ENCODE results near the gene SIL1.

- TF ChIP-seq MYC (IDR thresholded peaks at IDR 0.05; ENCODE audit: borderline replicate concordance, low read length) (no peak), ZFP36 (IDR thresholded peaks at IDR 0.05; ENCODE audit: borderline replicate concordance, partially characterized antibody) (no peak), RAD21 (conservative IDR thresholded peaks at IDR 0.05 in 1 of 2, IDR thresholded peaks at IDR 0.05 in 1 of 2) (no peak), HDAC2 (IDR thresholded peaks at IDR 0.05) (no peak), REST (IDR thresholded peaks at IDR 0.05) (no peak), JUN (IDR thresholded peaks at IDR 0.05) (no peak), POLR2A (IDR thresholded peaks at IDR 0.05; ENCODE audit: low read length) (no peak), MAZ (IDR thresholded peaks at IDR 0.05; ENCODE audit: borderline replicate concordance, low read depth, low read length) (no peak), EP300 (IDR thresholded peaks at IDR 0.05) (no peak), CHD4 (IDR thresholded peaks at IDR 0.05; ENCODE audit: borderline replicate concordance) (no peak), SREBF2 (IDR thresholded peaks at IDR 0.05) (no peak), BHLHE40 (IDR thresholded peaks at IDR 0.05; ENCODE audit: low read depth, low read length) (no peak), JUNB (IDR thresholded peaks at IDR 0.05) (no peak)
- TF ChIP-seq, protein P1, sequence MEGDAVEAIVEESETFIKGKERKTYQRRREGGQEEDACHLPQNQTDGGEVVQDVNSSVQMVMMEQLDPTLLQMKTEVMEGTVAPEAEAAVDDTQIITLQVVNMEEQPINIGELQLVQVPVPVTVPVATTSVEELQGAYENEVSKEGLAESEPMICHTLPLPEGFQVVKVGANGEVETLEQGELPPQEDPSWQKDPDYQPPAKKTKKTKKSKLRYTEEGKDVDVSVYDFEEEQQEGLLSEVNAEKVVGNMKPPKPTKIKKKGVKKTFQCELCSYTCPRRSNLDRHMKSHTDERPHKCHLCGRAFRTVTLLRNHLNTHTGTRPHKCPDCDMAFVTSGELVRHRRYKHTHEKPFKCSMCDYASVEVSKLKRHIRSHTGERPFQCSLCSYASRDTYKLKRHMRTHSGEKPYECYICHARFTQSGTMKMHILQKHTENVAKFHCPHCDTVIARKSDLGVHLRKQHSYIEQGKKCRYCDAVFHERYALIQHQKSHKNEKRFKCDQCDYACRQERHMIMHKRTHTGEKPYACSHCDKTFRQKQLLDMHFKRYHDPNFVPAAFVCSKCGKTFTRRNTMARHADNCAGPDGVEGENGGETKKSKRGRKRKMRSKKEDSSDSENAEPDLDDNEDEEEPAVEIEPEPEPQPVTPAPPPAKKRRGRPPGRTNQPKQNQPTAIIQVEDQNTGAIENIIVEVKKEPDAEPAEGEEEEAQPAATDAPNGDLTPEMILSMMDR (IDR thresholded peaks at IDR 0.05): no peak
These were observed 175.6 kb downstream of the SIL1 start for GRCh38 chr5:139022528-139022927.

All from A549 (cell line).